Astrocyte (in vitro differentiated cells and primary cell): ENCODE data around the gene SOX5.

Experiments
- EZH2 ChIP-seq: IDR thresholded peaks from 2 replicates; pipeline ENCODE4 v1.6.1; 2012; ENCODE audit warnings: mild to moderate bottlenecking, low read length, inconsistent platforms; ENCODE audit not compliant: insufficient read depth
- TF ChIP-seq, protein P1 (sequence below): IDR thresholded peaks from 2 replicates; pipeline ENCODE4 v1.5.1; 2011; ENCODE audit warnings: low read depth, mild to moderate bottlenecking, inconsistent platforms, low read length, moderate library complexity; ENCODE audit not compliant: insufficient read depth

- TF ChIP-seq, protein P1, sequence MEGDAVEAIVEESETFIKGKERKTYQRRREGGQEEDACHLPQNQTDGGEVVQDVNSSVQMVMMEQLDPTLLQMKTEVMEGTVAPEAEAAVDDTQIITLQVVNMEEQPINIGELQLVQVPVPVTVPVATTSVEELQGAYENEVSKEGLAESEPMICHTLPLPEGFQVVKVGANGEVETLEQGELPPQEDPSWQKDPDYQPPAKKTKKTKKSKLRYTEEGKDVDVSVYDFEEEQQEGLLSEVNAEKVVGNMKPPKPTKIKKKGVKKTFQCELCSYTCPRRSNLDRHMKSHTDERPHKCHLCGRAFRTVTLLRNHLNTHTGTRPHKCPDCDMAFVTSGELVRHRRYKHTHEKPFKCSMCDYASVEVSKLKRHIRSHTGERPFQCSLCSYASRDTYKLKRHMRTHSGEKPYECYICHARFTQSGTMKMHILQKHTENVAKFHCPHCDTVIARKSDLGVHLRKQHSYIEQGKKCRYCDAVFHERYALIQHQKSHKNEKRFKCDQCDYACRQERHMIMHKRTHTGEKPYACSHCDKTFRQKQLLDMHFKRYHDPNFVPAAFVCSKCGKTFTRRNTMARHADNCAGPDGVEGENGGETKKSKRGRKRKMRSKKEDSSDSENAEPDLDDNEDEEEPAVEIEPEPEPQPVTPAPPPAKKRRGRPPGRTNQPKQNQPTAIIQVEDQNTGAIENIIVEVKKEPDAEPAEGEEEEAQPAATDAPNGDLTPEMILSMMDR = no peak
- TF ChIP-seq EZH2 = no peak
Measured at GRCh38 chr12:23831739-23832138, 117.7 kb downstream of the SOX5 start.
